IMR-90 (cell line): ENCODE results near the gene CARD10. TPM values are rescaled to one million over a fixed set of nuclear protein-coding genes. Genes with fewer than 3 reads are reported as not detected.

Experiments used
- ATAC-seq: fragments of 200-7000 bp; cut with Tn5 transposase; 2 replicates; pipeline ENCODE4 v1.9.1; 2020; ENCODE audit warnings: low read depth, mild to moderate bottlenecking, moderate library complexity
- BruUV-seq: library from RNA; stranded (reverse); fragments of 400-500 nt; replicated peaks from 2 replicates; lab custom pipeline; 2021; lab: Mats Ljungman, UMichigan
- CTCF ChIA-PET: fragments of 300-600 bp; formaldehyde crosslinking; extraction: SDS; loops from one replicate; lab custom pipeline; 2021; ENCODE audit warnings: antibody characterized with exemption; lab: Yijun Ruan, JAX
- POLR2A ChIA-PET: fragments of 300-600 bp; sonication (Branson Sonifier 250); formaldehyde crosslinking; loops from one replicate; lab custom pipeline; 2022; ENCODE audit warnings: antibody characterized with exemption; ENCODE audit not compliant: unreplicated experiment; lab: Charles Lee
- DNase-seq: peaks from one replicate; pipeline ENCODE4 v3.0.0; 2013
- H2AFZ ChIP-seq: replicated peaks from 2 replicates; pipeline ENCODE3; 2013; ENCODE audit warnings: low read length, mild to moderate bottlenecking; ENCODE audit not compliant: poor library complexity
- H2AK5ac ChIP-seq: 2 replicates; pipeline ENCODE4 v1.6.1; 2013; ENCODE audit warnings: low read depth, low read length, inconsistent platforms
- H2AK9ac ChIP-seq: replicated peaks from 2 replicates; pipeline ENCODE3; 2013; ENCODE audit warnings: mild to moderate bottlenecking, low read depth, low read length, moderate library complexity; ENCODE audit not compliant: poor library complexity
- H2BK120ac ChIP-seq: 2 replicates; pipeline ENCODE4 v1.6.1; 2013; ENCODE audit warnings: low read depth, low read length, inconsistent platforms
- H2BK15ac ChIP-seq: 3 replicates; pipeline ENCODE4 v1.6.1; 2013; ENCODE audit warnings: low read depth, low read length, inconsistent platforms
- H2BK20ac ChIP-seq: 2 replicates; pipeline ENCODE4 v1.6.1; 2013; ENCODE audit warnings: low read depth, mild to moderate bottlenecking, inconsistent platforms, low read length, moderate library complexity
- H2BK5ac ChIP-seq: 2 replicates; pipeline ENCODE4 v1.6.1; 2013; ENCODE audit warnings: mild to moderate bottlenecking, low read depth, low read length, inconsistent platforms; ENCODE audit not compliant: poor library complexity, severe bottlenecking
- H3K14ac ChIP-seq: replicated peaks from 2 replicates; pipeline ENCODE4 v1.6.1; 2013; ENCODE audit warnings: low read depth, low read length, inconsistent platforms
- H3K18ac ChIP-seq: 2 replicates; pipeline ENCODE4 v1.6.1; 2013; ENCODE audit warnings: low read depth, low read length, control low read depth
- H3K23ac ChIP-seq: 2 replicates; pipeline ENCODE4 v1.6.1; 2013; ENCODE audit warnings: low read depth, low read length, inconsistent platforms
- H3K27ac ChIP-seq: 2 replicates; pipeline ENCODE4 v1.5.1; 2013; ENCODE audit warnings: mild to moderate bottlenecking, control low read depth, low read length; ENCODE audit not compliant: insufficient read depth
- H3K27me3 ChIP-seq: 2 replicates; pipeline ENCODE4 v1.6.1; 2013; ENCODE audit warnings: low read length; ENCODE audit not compliant: control insufficient read depth, insufficient read depth
- H3K36me3 ChIP-seq: 2 replicates; pipeline ENCODE4 v1.6.1; 2013; ENCODE audit warnings: low read length, mixed read lengths; ENCODE audit not compliant: control insufficient read depth, insufficient read depth
- H3K4ac ChIP-seq: 2 replicates; pipeline ENCODE4 v1.6.1; 2013; ENCODE audit warnings: low read depth, low read length, inconsistent platforms
- H3K4me1 ChIP-seq: 2 replicates; pipeline ENCODE4 v1.6.1; 2013; ENCODE audit warnings: low read length, mixed read lengths; ENCODE audit not compliant: control insufficient read depth, insufficient read depth
- H3K4me2 ChIP-seq: 2 replicates; pipeline ENCODE4 v1.6.1; 2013; ENCODE audit warnings: low read depth, mild to moderate bottlenecking, control low read depth, low read length, moderate library complexity
- H3K4me3 ChIP-seq: 2 replicates; pipeline ENCODE4 v1.5.1; 2013; ENCODE audit warnings: low read depth, mild to moderate bottlenecking, control low read depth, low read length, moderate library complexity; ENCODE audit not compliant: insufficient read depth
- H3K56ac ChIP-seq: 2 replicates; pipeline ENCODE4 v1.6.1; 2013; ENCODE audit warnings: low read length, inconsistent platforms; ENCODE audit not compliant: insufficient read depth; ENCODE audit errors: extremely low read depth
- H3K79me1 ChIP-seq, 2 experiments: 2 replicates each; pipeline ENCODE4 v1.6.1; 2013; ENCODE audit warnings: low read length in 2 of 2, inconsistent platforms in 1 of 2, low read depth in 1 of 2
- H3K9ac ChIP-seq: 2 replicates; pipeline ENCODE4 v1.6.1; 2013; ENCODE audit warnings: low read depth, low read length, control low read depth
- H3K9me1 ChIP-seq: 2 replicates; pipeline ENCODE4 v1.6.1; 2013; ENCODE audit warnings: low read length, inconsistent platforms; ENCODE audit not compliant: insufficient read depth
- H3K9me3 ChIP-seq: 2 replicates; pipeline ENCODE4 v1.6.1; 2013; ENCODE audit warnings: low read length; ENCODE audit not compliant: control insufficient read depth, insufficient read depth
- H4K20me1 ChIP-seq: 2 replicates; pipeline ENCODE4 v1.6.1; 2013; ENCODE audit warnings: low read length, inconsistent platforms; ENCODE audit not compliant: insufficient read depth
- H4K5ac ChIP-seq: 2 replicates; pipeline ENCODE4 v1.6.1; 2013; ENCODE audit warnings: mild to moderate bottlenecking, low read depth, low read length, control low read depth
- H4K8ac ChIP-seq, 2 experiments: 2 replicates each; pipeline ENCODE4 v1.6.1; 2013; ENCODE audit warnings: low read depth in 2 of 2, low read length in 2 of 2, control low read depth in 1 of 2, inconsistent platforms in 1 of 2
- H4K91ac ChIP-seq: 2 replicates; pipeline ENCODE4 v1.6.1; 2013; ENCODE audit warnings: low read depth, low read length, inconsistent platforms; ENCODE audit not compliant: insufficient read depth
- BHLHE40 ChIP-seq: fragments of 150-350 bp; IDR thresholded peaks from 2 replicates; pipeline ENCODE4 v1.6.1; 2016; ENCODE audit warnings: mild to moderate bottlenecking, low read depth, low read length
- CEBPB ChIP-seq: IDR thresholded peaks from 2 replicates; pipeline ENCODE4 v1.6.1; 2012; ENCODE audit warnings: low read depth, low read length, improper control_type of control experiment
- FOS ChIP-seq: fragments of 150-350 bp; IDR thresholded peaks from 2 replicates; pipeline ENCODE4 v1.6.1; 2016; ENCODE audit warnings: low read depth, low read length
- MAFK ChIP-seq: IDR thresholded peaks from 2 replicates; pipeline ENCODE4 v1.6.1; 2012; ENCODE audit warnings: low read depth, low read length, improper control_type of control experiment
- MAZ ChIP-seq: IDR thresholded peaks from 2 replicates; pipeline ENCODE4 v1.6.1; 2012; ENCODE audit warnings: low read depth, mild to moderate bottlenecking, low read length, improper control_type of control experiment, moderate library complexity, borderline replicate concordance
- NFE2L2 ChIP-seq: fragments of 150-350 bp; IDR thresholded peaks from 2 replicates; pipeline ENCODE4 v1.6.1; 2016; ENCODE audit warnings: low read depth, mild to moderate bottlenecking, low read length
- RAD21 ChIP-seq: IDR thresholded peaks from 2 replicates; pipeline ENCODE4 v1.6.1; 2012; ENCODE audit warnings: low read length, improper control_type of control experiment
- RCOR1 ChIP-seq: IDR thresholded peaks from 2 replicates; pipeline ENCODE4 v1.6.1; 2012; ENCODE audit warnings: mild to moderate bottlenecking, low read length, improper control_type of control experiment; ENCODE audit not compliant: insufficient replicate concordance
- RFX5 ChIP-seq: IDR thresholded peaks from 2 replicates; pipeline ENCODE4 v1.8.0; 2012; ENCODE audit warnings: low read depth, mild to moderate bottlenecking, low read length, moderate library complexity
- whole genome bisulfite sequencing, 2 experiments: methylation state at CpG; one replicate each; pipeline versions ENCODE4 v1.1.5 to v1.1.7; 2013; ENCODE audit warnings: missing lambda C conversion rate in 2 of 2; ENCODE audit not compliant: insufficient read length in 1 of 2; ENCODE audit errors: extremely low coverage in 2 of 2; 5-methylcytosine and 5-hydroxymethylcytosine counted together
- dilution Hi-C: fragments of 300-500 bp; cut with HindIII; formaldehyde crosslinking; loops from one replicate; pipeline ENCODE4 v1.14.3; 2018; ENCODE audit warnings: low sequenced_read_pairs; ENCODE audit not compliant: unreplicated experiment
- in situ Hi-C: fragments of 300-500 bp; cut with MboI; formaldehyde crosslinking; loops from 3 replicates; pipeline ENCODE4 v1.14.3; 2019; ENCODE audit warnings: low sequenced_read_pairs, inconsistent platforms, mixed read lengths
- intact Hi-C: fragments of 100-400 bp; cut with micrococcal nuclease; formaldehyde crosslinking; loops from 2 replicates; pipeline ENCODE4 v1.10.0; 2022
- polyA plus RNA-seq, 3 experiments: library from polyadenylated mRNA; depleted of rRNA; stranded (reverse); fragments of >200 nt; gene quantifications; 2 replicates each; pipeline ENCODE4 v1.2.3, GENCODE V29; 2012; ENCODE audit warnings: low replicate concordance in 1 of 3
- total RNA-seq: library from RNA; depleted of rRNA; stranded (reverse); fragments of >200 nt; gene quantifications from 2 replicates; pipeline ENCODE4 v1.2.3, GENCODE V29; 2012
- TF ChIP-seq, protein P1 (sequence below): conservative IDR thresholded peaks from 2 replicates; pipeline ENCODE4 v1.5.1; 2012; ENCODE audit warnings: mild to moderate bottlenecking, low read depth, low read length, improper control_type of control experiment
- TF ChIP-seq, protein P2 (sequence below): fragments of 150-350 bp; IDR thresholded peaks from 2 replicates; pipeline ENCODE4 v1.6.1; 2016; ENCODE audit warnings: low read depth, mild to moderate bottlenecking, low read length, moderate library complexity, borderline replicate concordance

Gene CARD10
- total and polyA plus RNA-seq, 2 of the 4 experiments (the other 2 are of a cell fraction) = 6.1 to 18.4 TPM

GRCh38 chr22:37509059-37509860 lies 10.0 kb downstream of the CARD10 start:
- Histone ChIP-seq H4K91ac (no peak overlapping the region), H4K5ac (no peak overlapping the region), H4K8ac (no peak overlapping the region), H3K18ac (no peak overlapping the region), H3K27ac (no peak overlapping the region), H2AK5ac (no peak overlapping the region), H3K4me2 (no peak overlapping the region), H3K9me1 (peaks cover 8% of the 10 kb centered on the region), H2BK120ac (no peak overlapping the region), H3K4me1 (peaks cover 11% of the 10 kb centered on the region), H3K27me3 (no peaks in the 10 kb centered on the region), H3K9me3 (no peaks in the 10 kb centered on the region), H3K14ac (no peak overlapping the region), H3K9ac (no peak overlapping the region), H2BK15ac (no peak overlapping the region), H2BK5ac (no peak overlapping the region), H3K4ac (no peak overlapping the region; the same call in 1 of the 2 replicates), H3K4me3 (no peak overlapping the region), H3K56ac (no peak overlapping the region), H4K20me1 (peaks cover 14% of the 10 kb centered on the region; the same call in 1 of the 2 replicates), H3K23ac (no peak overlapping the region), H3K79me1 (peaks cover 3 to 22% of the 10 kb centered on the region in 2 experiments; a peak in 3 of 4 replicates), H2BK20ac (no peak overlapping the region), H2AFZ (no peak overlapping the region), H2AK9ac (no peak overlapping the region), H3K36me3 (peaks cover 20% of the 10 kb centered on the region; the same call in 1 of the 2 replicates)
- TF ChIP-seq MAFK (no peak), MAZ (no peak), CEBPB (no peak), RAD21 (no peak), FOS (no peak), BHLHE40 (no peak), RCOR1 (no peak), RFX5 (no peak), NFE2L2 (no peak)
- TF ChIP-seq, protein P1, sequence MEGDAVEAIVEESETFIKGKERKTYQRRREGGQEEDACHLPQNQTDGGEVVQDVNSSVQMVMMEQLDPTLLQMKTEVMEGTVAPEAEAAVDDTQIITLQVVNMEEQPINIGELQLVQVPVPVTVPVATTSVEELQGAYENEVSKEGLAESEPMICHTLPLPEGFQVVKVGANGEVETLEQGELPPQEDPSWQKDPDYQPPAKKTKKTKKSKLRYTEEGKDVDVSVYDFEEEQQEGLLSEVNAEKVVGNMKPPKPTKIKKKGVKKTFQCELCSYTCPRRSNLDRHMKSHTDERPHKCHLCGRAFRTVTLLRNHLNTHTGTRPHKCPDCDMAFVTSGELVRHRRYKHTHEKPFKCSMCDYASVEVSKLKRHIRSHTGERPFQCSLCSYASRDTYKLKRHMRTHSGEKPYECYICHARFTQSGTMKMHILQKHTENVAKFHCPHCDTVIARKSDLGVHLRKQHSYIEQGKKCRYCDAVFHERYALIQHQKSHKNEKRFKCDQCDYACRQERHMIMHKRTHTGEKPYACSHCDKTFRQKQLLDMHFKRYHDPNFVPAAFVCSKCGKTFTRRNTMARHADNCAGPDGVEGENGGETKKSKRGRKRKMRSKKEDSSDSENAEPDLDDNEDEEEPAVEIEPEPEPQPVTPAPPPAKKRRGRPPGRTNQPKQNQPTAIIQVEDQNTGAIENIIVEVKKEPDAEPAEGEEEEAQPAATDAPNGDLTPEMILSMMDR = no peak
- TF ChIP-seq, protein P2, sequence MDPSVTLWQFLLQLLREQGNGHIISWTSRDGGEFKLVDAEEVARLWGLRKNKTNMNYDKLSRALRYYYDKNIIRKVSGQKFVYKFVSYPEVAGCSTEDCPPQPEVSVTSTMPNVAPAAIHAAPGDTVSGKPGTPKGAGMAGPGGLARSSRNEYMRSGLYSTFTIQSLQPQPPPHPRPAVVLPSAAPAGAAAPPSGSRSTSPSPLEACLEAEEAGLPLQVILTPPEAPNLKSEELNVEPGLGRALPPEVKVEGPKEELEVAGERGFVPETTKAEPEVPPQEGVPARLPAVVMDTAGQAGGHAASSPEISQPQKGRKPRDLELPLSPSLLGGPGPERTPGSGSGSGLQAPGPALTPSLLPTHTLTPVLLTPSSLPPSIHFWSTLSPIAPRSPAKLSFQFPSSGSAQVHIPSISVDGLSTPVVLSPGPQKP = no peak
- dilution Hi-C loops (no loop called here), intact Hi-C loops (no loop called here), in situ Hi-C loops (no loop called here)
- DNase-seq = no peak
- CTCF ChIA-PET = no interaction called here
- no TSS peak for BruUV-seq
- no peak for ATAC-seq
- WGBS, 2 experiments = no CpG with 5 or more reads among the region's 10 CpGs
- POLR2A ChIA-PET = no interaction called here
